GM19023 (cell line): Measurements from ENCODE around the gene ZBED4.

Experiments
- ATAC-seq: cut with Tn5 transposase; IDR thresholded peaks from one replicate; pipeline ENCODE4 v1.9.1; 2021; ENCODE audit warnings: mild to moderate bottlenecking, moderate library complexity; ENCODE audit not compliant: unreplicated experiment

ZBED4 gene

GRCh38 chr22:49917974-49918910 lies 64.6 kb downstream of the ZBED4 start, which contains the start of the genes ALG12 and CRELD2:
ALG12 (minus strand) TSS chr22:49918438; CDS start chr22:49913765, 4,673 bp downstream.
CRELD2 (plus strand) TSS chr22:49918634; CDS start chr22:49918770, 136 bp downstream.
- ATAC-seq, result peak; percentile 88

GRCh38 chr22:49918911-49919881 lies 65.6 kb downstream of the ZBED4 start:
- ATAC-seq, result no peak

GRCh38 chr22:49920859-49921258 lies 67.2 kb downstream of the ZBED4 start:
- no peak for ATAC-seq

GRCh38 chr22:49921508-49922278 lies 68.0 kb downstream of the ZBED4 start:
- ATAC-seq, result no peak

GRCh38 chr22:49922484-49922883 lies 68.8 kb downstream of the ZBED4 start:
- no peak for ATAC-seq

GRCh38 chr22:49922926-49923325 lies 69.3 kb downstream of the ZBED4 start:
- ATAC-seq, result no peak

GRCh38 chr22:49923445-49923844 lies 69.8 kb downstream of the ZBED4 start:
- ATAC-seq, result no peak

GRCh38 chr22:49924113-49924833 lies 70.6 kb downstream of the ZBED4 start:
- no peak for ATAC-seq

GRCh38 chr22:49925525-49926128 lies 72.0 kb downstream of the ZBED4 start:
- ATAC-seq, result peak; percentile 42

- no peak for ATAC-seq
Observed at GRCh38 chr22:49926916-49927315, 73.3 kb downstream of the ZBED4 start.

GRCh38 chr22:49927483-49928184 lies 74.0 kb downstream of the ZBED4 start:
- no peak for ATAC-seq

GRCh38 chr22:49928185-49928495 lies 74.5 kb downstream of the ZBED4 start:
- no peak for ATAC-seq

- no peak for ATAC-seq
Observed at GRCh38 chr22:49928555-49929210, 75.0 kb downstream of the ZBED4 start.

- ATAC-seq, result no peak
Observed at GRCh38 chr22:49929211-49929979, 75.8 kb downstream of the ZBED4 start.

- no peak for ATAC-seq
Observed at GRCh38 chr22:49929994-49930575, 76.4 kb downstream of the ZBED4 start.

GRCh38 chr22:49930596-49931412 lies 77.2 kb downstream of the ZBED4 start:
- ATAC-seq, result no peak
